VCaP (cell line): Measurements from ENCODE around the gene RIPK4.
"Not testable (repeated sequence)": the region's sequence is repeated elsewhere in the genome, so short reads cannot be mapped to it uniquely, and the experiment has no call there.

Experiments used
- H3K27ac ChIP-seq: fragments of 450-650 bp; 2 replicates; pipeline ENCODE4 v1.5.1; 2017
- CTCF ChIP-seq: fragments of 450-650 bp; conservative IDR thresholded peaks from 2 replicates; pipeline ENCODE4 v1.5.1; 2017; ENCODE audit warnings: mild to moderate bottlenecking, moderate library complexity

Gene RIPK4

GRCh38 chr21:41699311-41699710, 67.5 kb downstream of the RIPK4 start:
- no peak for TF ChIP-seq CTCF
- no peak overlapping the region for H3K27ac ChIP-seq

GRCh38 chr21:41698071-41698470, 68.8 kb downstream of the RIPK4 start:
- no peak for TF ChIP-seq CTCF
- H3K27ac ChIP-seq = no peak overlapping the region

- no peak for TF ChIP-seq CTCF
- no peak overlapping the region for H3K27ac ChIP-seq
These were observed 71.3 kb downstream of the RIPK4 start for GRCh38 chr21:41695513-41695912.

- H3K27ac ChIP-seq = not testable (repeated sequence)
These were observed 72.8 kb downstream of the RIPK4 start for GRCh38 chr21:41694042-41694441.

- no peak overlapping the region for H3K27ac ChIP-seq
- TF ChIP-seq CTCF = no peak
These were observed 74.7 kb downstream of the RIPK4 start for GRCh38 chr21:41692185-41692565.

GRCh38 chr21:41691205-41692184, 75.4 kb downstream of the RIPK4 start:
- TF ChIP-seq CTCF = no peak
- no peak overlapping the region for H3K27ac ChIP-seq
